GM10847 (cell line): Measurements from ENCODE around the gene PPP1R36.

Experiments
- POLR2A ChIP-seq: IDR thresholded peaks from 2 replicates; pipeline ENCODE4 v1.6.1; 2011; ENCODE audit not compliant: insufficient read length; ENCODE audit errors: extremely low read depth

The PPP1R36 gene

GRCh38 chr14:64549791-64550620 lies at the start of gene PPP1R36:
PPP1R36 (plus strand) TSS chr14:64549961; CDS start chr14:64549998, 37 bp downstream.
- no peak for TF ChIP-seq POLR2A

GRCh38 chr14:64500088-64500487 lies 49.7 kb upstream of the PPP1R36 start:
- TF ChIP-seq POLR2A = no peak

GRCh38 chr14:64501411-64502171 lies 48.2 kb upstream of the PPP1R36 start:
- no peak for TF ChIP-seq POLR2A

GRCh38 chr14:64502456-64502855 lies 47.3 kb upstream of the PPP1R36 start:
- no peak for TF ChIP-seq POLR2A

GRCh38 chr14:64502887-64503433 lies 46.8 kb upstream of the PPP1R36 start:
- TF ChIP-seq POLR2A = no peak

- peak; percentile 80 for TF ChIP-seq POLR2A
These were observed 46.1 kb upstream of the PPP1R36 start, which contains the start of gene ZBTB25 for GRCh38 chr14:64503434-64504309. ZBTB25 (minus strand) TSS chr14:64503838; CDS start chr14:64490533, 13,305 bp downstream.

GRCh38 chr14:64504310-64504896 lies 45.4 kb upstream of the PPP1R36 start, which contains the start of gene ZBTB1:
ZBTB1 (plus strand) TSS chr14:64504770; CDS start chr14:64521505, 16,735 bp downstream.
- peak; percentile 60 for TF ChIP-seq POLR2A

- no peak for TF ChIP-seq POLR2A
These were observed 44.6 kb upstream of the PPP1R36 start for GRCh38 chr14:64504897-64505794.

GRCh38 chr14:64506721-64507120 lies 43.0 kb upstream of the PPP1R36 start:
- TF ChIP-seq POLR2A = no peak

GRCh38 chr14:64507376-64508156 lies 42.2 kb upstream of the PPP1R36 start:
- no peak for TF ChIP-seq POLR2A

GRCh38 chr14:64508215-64508776 lies 41.5 kb upstream of the PPP1R36 start:
- no peak for TF ChIP-seq POLR2A

- TF ChIP-seq POLR2A = no peak
These were observed 40.7 kb upstream of the PPP1R36 start for GRCh38 chr14:64509036-64509435.
